ENCODE measurements around the gene PLEKHA1. TPM values are rescaled to one million over a fixed set of nuclear protein-coding genes. Genes with fewer than 3 reads are reported as not detected.

The PLEKHA1 gene
- total RNA-seq, 1 donor from 2014 or later, result 44.3 TPM

GRCh38 chr10:122435212-122435827, 60.8 kb downstream of the PLEKHA1 start:
- DNase-seq (ENCODE audit: low spot score, unreplicated experiment), result no peak
- Mint-ChIP-seq H3K9me3 (ENCODE audit: low read depth) (peaks cover 5% of the 10 kb centered on the region), H3K36me3 (ENCODE audit: insufficient read depth) (peaks cover 5% of the 10 kb centered on the region), H3K4me3 (ENCODE audit: low read depth) (no peak overlapping the region), H3K27ac (no peak overlapping the region), H3K27me3 (no peaks in the 10 kb centered on the region), H3K4me1 (ENCODE audit: low read depth) (no peaks in the 10 kb centered on the region)
- TF ChIP-seq CTCF (IDR thresholded peaks at IDR 0.05; ENCODE audit: unreplicated experiment), result peak; percentile 80

GRCh38 chr10:122441961-122442360, 67.5 kb downstream of the PLEKHA1 start:
- TF ChIP-seq CTCF (IDR thresholded peaks at IDR 0.05; ENCODE audit: unreplicated experiment), result no peak
- no peak for DNase-seq (ENCODE audit: low spot score, unreplicated experiment)
- Mint-ChIP-seq H3K27ac (peak overlapping the region; percentile 14), H3K9me3 (ENCODE audit: low read depth) (peaks cover 9% of the 10 kb centered on the region), H3K4me3 (ENCODE audit: low read depth) (no peak overlapping the region), H3K36me3 (ENCODE audit: insufficient read depth) (peaks cover 5% of the 10 kb centered on the region), H3K27me3 (no peaks in the 10 kb centered on the region), H3K4me1 (ENCODE audit: low read depth) (no peaks in the 10 kb centered on the region)

- TF ChIP-seq CTCF (IDR thresholded peaks at IDR 0.05; ENCODE audit: unreplicated experiment), result no peak
- Mint-ChIP-seq H3K4me3 (ENCODE audit: low read depth) (no peak overlapping the region), H3K27ac (no peak overlapping the region), H3K9me3 (ENCODE audit: low read depth) (peaks cover 5% of the 10 kb centered on the region), H3K4me1 (ENCODE audit: low read depth) (no peaks in the 10 kb centered on the region), H3K36me3 (ENCODE audit: insufficient read depth) (no peaks in the 10 kb centered on the region), H3K27me3 (peaks cover 4% of the 10 kb centered on the region)
- no peak for DNase-seq (ENCODE audit: low spot score, unreplicated experiment)
These were observed 71.0 kb downstream of the PLEKHA1 start for GRCh38 chr10:122445469-122445868.

- DNase-seq (ENCODE audit: low spot score, unreplicated experiment), result no peak
- H3K27ac Mint-ChIP-seq, result no peak overlapping the region
- no peaks in the 10 kb centered on the region for H3K36me3 Mint-ChIP-seq (ENCODE audit: insufficient read depth)
- H3K4me3 Mint-ChIP-seq (ENCODE audit: low read depth), result no peak overlapping the region
- peaks cover 5% of the 10 kb centered on the region for H3K9me3 Mint-ChIP-seq (ENCODE audit: low read depth)
- peaks cover 8% of the 10 kb centered on the region for H3K27me3 Mint-ChIP-seq
- H3K4me1 Mint-ChIP-seq (ENCODE audit: low read depth), result no peaks in the 10 kb centered on the region
- TF ChIP-seq CTCF (IDR thresholded peaks at IDR 0.05; ENCODE audit: unreplicated experiment), result no peak
These were observed 71.4 kb downstream of the PLEKHA1 start for GRCh38 chr10:122445904-122446303.

GRCh38 chr10:122446668-122447423, 72.3 kb downstream of the PLEKHA1 start:
- H3K27ac Mint-ChIP-seq, result no peak overlapping the region
- peaks cover 5% of the 10 kb centered on the region for H3K9me3 Mint-ChIP-seq (ENCODE audit: low read depth)
- no peak for DNase-seq (ENCODE audit: low spot score, unreplicated experiment)
- no peaks in the 10 kb centered on the region for H3K4me1 Mint-ChIP-seq (ENCODE audit: low read depth)
- no peak for TF ChIP-seq CTCF (IDR thresholded peaks at IDR 0.05; ENCODE audit: unreplicated experiment)
- no peaks in the 10 kb centered on the region for H3K36me3 Mint-ChIP-seq (ENCODE audit: insufficient read depth)
- H3K27me3 Mint-ChIP-seq, result peaks cover 12% of the 10 kb centered on the region
- no peak overlapping the region for H3K4me3 Mint-ChIP-seq (ENCODE audit: low read depth)

Measured in progenitor cell of endocrine pancreas (in vitro differentiated cells).